8988T (cell line): ENCODE measurements around the gene ARHGAP40.
A peak's percentile ranks its signal among the peaks of the same experiment; 100 is the strongest.

Experiments used
- DNase-seq: peaks from one replicate; pipeline ENCODE4 v3.0.0; 2011

Gene ARHGAP40

DNA sequence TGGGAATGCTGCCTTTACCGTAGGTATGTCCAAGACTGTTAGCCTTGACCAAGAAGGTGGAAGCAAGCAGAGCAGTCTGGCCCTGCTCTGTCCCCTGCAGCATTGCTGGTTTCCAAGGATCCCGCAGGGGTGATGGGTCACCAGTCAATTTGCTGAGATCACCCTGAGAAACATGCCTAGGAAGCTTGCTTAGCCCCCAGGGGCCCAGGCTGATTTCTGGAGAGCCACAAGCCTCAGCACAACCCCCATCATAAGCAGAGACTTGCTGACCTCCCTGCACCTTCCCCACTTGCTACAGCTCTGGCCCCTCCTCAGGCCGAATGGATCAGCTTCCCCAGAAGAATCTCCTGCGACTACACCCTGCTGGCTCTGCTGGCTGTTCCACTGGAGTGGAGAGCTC is 21.5 kb downstream of the ARHGAP40 start:
- DNase-seq: no peak

DNA sequence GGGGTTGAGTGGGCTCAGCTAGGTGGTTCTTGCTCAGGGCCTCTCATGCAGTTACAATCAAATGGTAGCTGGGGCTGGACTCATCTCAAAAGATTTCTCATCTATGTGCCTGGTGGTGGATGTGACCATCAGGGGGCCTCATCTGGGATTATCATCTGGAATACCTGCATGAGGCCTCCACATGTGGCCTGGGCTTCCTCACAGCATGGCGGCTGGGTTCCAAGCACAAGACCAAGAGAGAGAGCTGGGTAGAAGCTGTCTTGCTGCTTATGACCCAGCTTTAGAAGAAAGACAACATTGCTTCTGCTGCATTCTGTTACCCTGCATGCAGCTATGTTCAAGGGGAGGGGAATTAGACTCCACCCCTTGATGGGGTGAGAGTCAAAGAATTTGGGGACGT is 22.5 kb downstream of the ARHGAP40 start:
- no peak for DNase-seq

- no peak for DNase-seq
These were observed 24.3 kb downstream of the ARHGAP40 start for GRCh38 chr20:38625896-38626295.

- DNase-seq: no peak
These were observed 25.5 kb downstream of the ARHGAP40 start for GRCh38 chr20:38626921-38627659.

- no peak for DNase-seq
These were observed 27.2 kb downstream of the ARHGAP40 start for GRCh38 chr20:38628580-38629470.

GRCh38 chr20:38629979-38630378 is 28.4 kb downstream of the ARHGAP40 start:
- no peak for DNase-seq

DNA sequence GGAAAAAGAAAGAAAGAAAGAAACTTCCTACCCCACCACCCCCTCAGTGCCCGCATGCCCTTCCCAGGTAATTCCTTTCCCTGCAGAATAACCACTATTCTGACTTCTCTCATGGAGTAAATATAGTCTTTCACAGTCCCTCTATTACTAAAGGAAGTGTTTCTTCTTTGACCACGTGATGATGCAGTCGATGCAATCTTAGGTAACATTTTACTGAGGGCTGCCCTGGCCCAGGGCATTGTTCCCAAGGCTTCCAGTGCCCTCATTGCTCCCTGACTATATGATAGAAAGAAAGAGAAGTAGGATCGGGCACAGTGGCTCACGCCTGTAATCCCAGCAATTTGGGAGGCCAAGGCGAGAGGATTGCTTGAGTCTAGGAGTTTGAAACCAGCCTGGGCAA is 29.1 kb downstream of the ARHGAP40 start:
- no peak for DNase-seq

- no peak for DNase-seq
These were observed 29.8 kb downstream of the ARHGAP40 start for GRCh38 chr20:38631155-38632022.

DNA sequence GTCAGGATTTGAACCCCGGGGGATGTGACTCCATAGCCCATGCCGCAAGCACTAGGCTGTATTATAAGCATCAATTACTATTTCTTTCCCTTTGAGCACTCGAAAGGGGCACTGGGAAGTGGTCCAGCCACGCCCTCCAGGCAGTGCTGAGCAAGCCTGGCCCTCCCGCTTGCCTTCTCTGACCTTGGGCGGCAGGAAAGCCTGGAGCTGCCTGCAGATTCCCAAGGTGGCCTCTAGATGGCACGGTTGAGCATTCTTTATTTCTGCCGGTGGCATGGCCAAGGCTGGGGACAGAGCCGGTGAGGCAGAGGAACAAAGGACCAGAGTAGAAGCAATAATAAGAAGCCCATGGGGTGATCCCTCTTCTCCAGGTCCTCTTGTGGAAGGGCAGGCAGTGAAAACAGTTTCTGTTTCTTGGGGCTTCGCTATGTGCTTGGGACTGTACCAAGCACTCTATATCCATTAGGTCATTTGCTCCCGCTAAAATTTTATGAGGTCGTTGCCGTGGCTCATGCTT is 32.0 kb downstream of the ARHGAP40 start:
- peak; percentile 80 for DNase-seq

GRCh38 chr20:38635721-38636288 is 34.2 kb downstream of the ARHGAP40 start:
- no peak for DNase-seq

DNA sequence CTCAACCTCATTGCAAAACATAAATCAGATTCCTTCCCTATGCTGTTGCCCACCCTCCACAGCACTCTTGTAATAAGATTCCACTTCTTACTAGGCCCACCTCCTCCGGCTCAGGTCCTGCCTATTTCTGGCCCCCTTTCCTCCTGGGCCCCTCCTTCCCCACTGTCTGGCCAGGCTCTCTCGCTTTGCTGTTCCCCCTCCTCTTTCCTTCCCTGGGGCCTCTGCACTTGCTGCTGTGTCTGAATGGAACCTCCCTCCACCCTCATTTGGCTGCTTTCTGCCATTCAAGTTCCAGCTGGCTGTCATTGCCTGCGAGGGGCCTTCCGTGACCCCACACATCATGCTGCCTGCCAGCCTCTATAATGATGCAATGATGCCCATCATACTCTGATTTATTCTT is 38.9 kb downstream of the ARHGAP40 start:
- DNase-seq: no peak

GRCh38 chr20:38642498-38642897 is 40.9 kb downstream of the ARHGAP40 start:
- no peak for DNase-seq

- no peak for DNase-seq
These were observed 43.1 kb downstream of the ARHGAP40 start for GRCh38 chr20:38644588-38645260.

- DNase-seq: no peak
These were observed 43.7 kb downstream of the ARHGAP40 start for GRCh38 chr20:38645351-38645750.

- DNase-seq: peak; percentile 84
These were observed 44.6 kb downstream of the ARHGAP40 start for GRCh38 chr20:38645980-38646858.

GRCh38 chr20:38649275-38649891 is 47.8 kb downstream of the ARHGAP40 start:
- DNase-seq: peak; percentile 42

- DNase-seq: no peak
These were observed 48.4 kb downstream of the ARHGAP40 start for GRCh38 chr20:38650010-38650409.

- no peak for DNase-seq
These were observed 49.5 kb downstream of the ARHGAP40 start for GRCh38 chr20:38651154-38651553.

- DNase-seq: no peak
These were observed 50.0 kb downstream of the ARHGAP40 start for GRCh38 chr20:38651562-38651961.

DNA sequence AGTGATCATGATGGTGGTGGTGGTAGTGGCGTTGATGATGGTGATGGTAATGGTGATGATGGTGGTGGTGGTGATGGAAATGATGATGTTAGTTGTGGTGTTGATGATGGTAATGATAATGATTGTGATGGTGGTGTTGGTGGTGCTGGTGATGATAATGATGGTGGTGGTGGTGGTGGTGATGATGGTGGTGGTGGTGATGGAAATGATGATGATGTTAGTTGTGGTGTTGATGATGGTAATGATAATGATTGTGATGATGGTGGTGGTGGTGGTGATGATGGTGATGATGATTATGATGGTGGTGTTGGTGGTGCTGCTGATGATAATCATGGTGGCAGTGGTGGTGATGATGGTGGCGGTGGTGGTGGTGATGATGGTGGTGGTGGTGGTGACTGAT is 51.4 kb downstream of the ARHGAP40 start:
- no peak for DNase-seq
